ENCODE results near the gene TDRD3. TPM values are rescaled to one million over a fixed set of nuclear protein-coding genes. Genes with fewer than 3 reads are reported as not detected.

The TDRD3 gene
- polyA plus RNA-seq, 1 of the 3 experiments (the other 2 are of a cell fraction): 3.8 TPM

- ChIA-PET CTCF (no interaction called here), POLR2A (no interaction called here)
- no peak for DNase-seq
- Histone ChIP-seq H3K4me3 (ENCODE audit: low read depth in 2 of 2, low read length in 1 of 2) (no peak overlapping the region), H3K9me3 (no peaks in the 10 kb centered on the region), H3K4me2 (no peak overlapping the region), H3K4me1 (ENCODE audit: control insufficient read depth in 1 of 2, insufficient read depth in 2 of 2, low read depth in 1 of 2, low read length in 1 of 2) (no peaks in the 10 kb centered on the region; a peak in 1 of 4 replicates), H3K27ac (ENCODE audit: low read depth in 2 of 2, low read length in 1 of 2) (peak overlapping the region in 1 of 2 experiments; percentile 17; a peak in 1 of 4 replicates), H3F3A (replicated peaks; ENCODE audit: insufficient read depth) (no peaks in the 10 kb centered on the region), H2AFZ (ENCODE audit: low read depth) (no peak overlapping the region), H4K20me1 (ENCODE audit: insufficient read depth) (no peaks in the 10 kb centered on the region), H3K9me2 (no peaks in the 10 kb centered on the region), H3K36me3 (replicated peaks in 1 of 2; ENCODE audit: control insufficient read depth in 1 of 2, insufficient read depth in 2 of 2, low read length in 1 of 2) (no peaks in the 10 kb centered on the region), H3K27me3 (ENCODE audit: insufficient read depth) (no peaks in the 10 kb centered on the region), H3K9ac (no peak overlapping the region), H3K79me2 (ENCODE audit: insufficient read depth) (no peaks in the 10 kb centered on the region)
- 21% methylated on average over 2 of the region's 2 CpGs for WGBS (ENCODE audit: low lambda C conversion rate)
- TF ChIP-seq USF2 (IDR thresholded peaks at IDR 0.05; ENCODE audit: borderline replicate concordance, low read depth, low read length) (no peak), RCOR1 (IDR thresholded peaks at IDR 0.05; ENCODE audit: low read length) (no peak), EP300 (IDR thresholded peaks at IDR 0.05; ENCODE audit: borderline replicate concordance in 1 of 2, low read depth in 1 of 2, low read length in 1 of 2) (no peak), FOXM1 (IDR thresholded peaks at IDR 0.05; ENCODE audit: low read depth) (no peak)
Observed at GRCh38 chr13:60386250-60386649, 10.8 kb upstream of the TDRD3 start.

GRCh38 chr13:60392131-60392530 lies 4.9 kb upstream of the TDRD3 start:
- H3K9ac ChIP-seq: no peak overlapping the region

More at GRCh38 chr13:60392131-60392530, 4.9 kb upstream of the TDRD3 start:
- POLR2A ChIA-PET: no interaction called here
- no peak for DNase-seq
- CTCF ChIA-PET: interaction anchor here (1.4 kb wide), 1 partner anchor 57 kb away, joined by 5 read pairs; no protein-coding TSS in a partner anchor
- Histone ChIP-seq H3F3A (replicated peaks; ENCODE audit: insufficient read depth) (peaks cover 10% of the 10 kb centered on the region), H3K27me3 (ENCODE audit: insufficient read depth) (no peaks in the 10 kb centered on the region), H3K4me2 (no peak overlapping the region), H3K27ac (ENCODE audit: low read depth in 2 of 2, low read length in 1 of 2) (no peak overlapping the region), H3K9me3 (no peaks in the 10 kb centered on the region), H3K4me3 (ENCODE audit: low read depth in 2 of 2, low read length in 1 of 2) (no peak overlapping the region), H2AFZ (ENCODE audit: low read depth) (no peak overlapping the region), H3K4me1 (ENCODE audit: control insufficient read depth in 1 of 2, insufficient read depth in 2 of 2, low read depth in 1 of 2, low read length in 1 of 2) (no peaks in the 10 kb centered on the region; a peak in 2 of 4 replicates), H3K9me2 (no peaks in the 10 kb centered on the region), H3K36me3 (replicated peaks in 1 of 2; ENCODE audit: control insufficient read depth in 1 of 2, insufficient read depth in 2 of 2, low read length in 1 of 2) (no peaks in the 10 kb centered on the region), H3K79me2 (ENCODE audit: insufficient read depth) (no peaks in the 10 kb centered on the region), H4K20me1 (ENCODE audit: insufficient read depth) (no peaks in the 10 kb centered on the region)
- no peak for TF ChIP-seq SMC3 (IDR thresholded peaks at IDR 0.05; ENCODE audit: low read depth, low read length)
- TF ChIP-seq USF1 (IDR thresholded peaks at IDR 0.05; ENCODE audit: borderline replicate concordance, low read depth): no peak
- TF ChIP-seq ZBTB33 (IDR thresholded peaks at IDR 0.05; ENCODE audit: borderline replicate concordance, low read depth): no peak
- TF ChIP-seq RXRA (IDR thresholded peaks at IDR 0.05; ENCODE audit: borderline replicate concordance, low read depth): no peak
- TF ChIP-seq POLR2AphosphoS5 (IDR thresholded peaks at IDR 0.05; ENCODE audit: low read depth, low read length): no peak
- TF ChIP-seq ELF1 (IDR thresholded peaks at IDR 0.05): no peak
- no peak for TF ChIP-seq RCOR1 (IDR thresholded peaks at IDR 0.05; ENCODE audit: low read length)
- TF ChIP-seq FOXJ3 (CRISPR knock-in tag; IDR thresholded peaks at IDR 0.05): no peak
- no peak for TF ChIP-seq TEAD4 (IDR thresholded peaks at IDR 0.05; ENCODE audit: borderline replicate concordance, insufficient read depth)
- TF ChIP-seq USF2 (IDR thresholded peaks at IDR 0.05; ENCODE audit: borderline replicate concordance, low read depth, low read length): no peak
- no peak for TF ChIP-seq CTCF (IDR thresholded peaks at IDR 0.05)
- no peak for TF ChIP-seq RFX5 (IDR thresholded peaks at IDR 0.05; ENCODE audit: low read length)
- TF ChIP-seq FOXM1 (IDR thresholded peaks at IDR 0.05; ENCODE audit: low read depth): no peak
- TF ChIP-seq MAX (IDR thresholded peaks at IDR 0.05; ENCODE audit: low read depth): no peak
- TF ChIP-seq MXI1 (IDR thresholded peaks at IDR 0.05; ENCODE audit: low read depth, low read length): no peak
- no peak for TF ChIP-seq EP300 (IDR thresholded peaks at IDR 0.05; ENCODE audit: borderline replicate concordance in 1 of 2, low read depth in 1 of 2, low read length in 1 of 2)
- no peak for TF ChIP-seq PBX3 (IDR thresholded peaks at IDR 0.05)
- 74% methylated on average over 3 of the region's 3 CpGs for WGBS (ENCODE audit: low lambda C conversion rate)
